ENCODE measurements around the gene EYS.
"Not testable (repeated sequence)": the region's sequence is repeated elsewhere in the genome, so short reads cannot be mapped to it uniquely, and the experiment has no call there.

EYS gene

DNA sequence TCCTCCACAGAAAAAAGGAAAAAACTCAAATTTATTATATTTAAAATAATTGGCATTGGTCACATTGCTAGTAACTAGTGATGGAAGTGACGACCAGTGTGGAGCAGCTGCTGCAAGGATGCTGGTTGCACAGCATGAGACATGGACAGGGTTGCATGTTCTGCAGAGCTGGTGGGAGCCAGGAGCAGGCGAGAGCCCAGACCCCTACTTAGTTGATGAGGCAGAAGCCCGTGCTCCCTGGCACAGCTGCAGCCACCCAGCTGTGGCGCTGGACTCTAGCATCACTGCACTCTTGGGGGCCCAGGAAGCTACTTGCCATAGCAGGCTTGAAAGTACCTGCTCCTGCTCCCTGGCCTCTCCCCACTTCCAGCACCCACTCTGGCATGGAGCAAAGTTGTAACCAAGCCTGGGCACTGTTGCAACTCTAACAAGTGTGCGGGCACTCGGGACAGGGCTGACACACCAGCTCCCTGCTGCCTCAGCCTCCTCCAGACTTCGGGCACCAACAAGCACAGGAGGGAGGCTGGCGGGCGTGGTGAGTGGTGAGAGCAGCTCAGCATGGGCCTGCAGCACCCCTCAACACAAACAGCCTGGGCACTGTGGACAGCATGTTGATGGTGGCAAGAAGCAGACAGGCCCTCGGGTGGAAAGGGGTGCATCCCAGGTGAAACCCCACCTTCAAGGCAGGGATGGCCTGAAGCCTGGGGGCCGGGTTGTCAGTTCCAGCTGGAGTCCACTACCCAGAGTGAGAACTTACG lies 69.6 kb downstream of the EYS start:
- peaks cover 6% of the 10 kb centered on the region for H3K27me3 ChIP-seq (ENCODE audit: insufficient read depth, poor library complexity, severe bottlenecking)
- DNase-seq (ENCODE audit: low spot score) = no peak
- no peak overlapping the region for H3K4me3 ChIP-seq (ENCODE audit: severe bottlenecking)
- H3K27ac ChIP-seq (ENCODE audit: poor library complexity, severe bottlenecking) = no peak overlapping the region
- TF ChIP-seq CTCF (IDR thresholded peaks at IDR 0.05; ENCODE audit: poor library complexity, severe bottlenecking) = no peak
- H3K36me3 ChIP-seq (ENCODE audit: low read depth) = no peaks in the 10 kb centered on the region
- no peak for ATAC-seq (ENCODE audit: low read depth)
- no peaks in the 10 kb centered on the region for H3K9me3 ChIP-seq (ENCODE audit: severe bottlenecking)
- H3K4me1 ChIP-seq (ENCODE audit: insufficient read depth, poor library complexity, severe bottlenecking) = no peaks in the 10 kb centered on the region

DNA sequence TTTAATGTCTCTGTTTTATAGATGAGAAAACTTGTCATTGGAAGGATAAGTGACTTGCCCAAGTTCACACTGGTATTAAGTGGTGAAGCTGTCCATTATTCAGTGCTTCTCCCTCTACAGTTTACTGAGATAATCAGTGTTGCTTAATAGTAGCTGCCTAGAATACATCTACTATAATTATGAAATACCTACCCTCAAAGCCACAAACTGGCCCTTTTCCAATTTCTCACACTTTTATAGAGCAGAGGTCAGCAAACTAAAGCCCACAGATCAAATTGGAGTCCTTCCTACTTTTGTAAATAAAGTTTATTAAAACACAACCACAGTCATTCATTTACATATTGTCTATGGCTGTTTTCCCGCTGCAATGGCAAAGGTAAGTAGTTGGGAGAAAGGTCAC lies 73.5 kb downstream of the EYS start:
- no peak overlapping the region for H3K27ac ChIP-seq (ENCODE audit: poor library complexity, severe bottlenecking)
- no peak for ATAC-seq (ENCODE audit: low read depth)
- H3K4me1 ChIP-seq (ENCODE audit: insufficient read depth, poor library complexity, severe bottlenecking) = no peaks in the 10 kb centered on the region
- no peaks in the 10 kb centered on the region for H3K9me3 ChIP-seq (ENCODE audit: severe bottlenecking)
- H3K27me3 ChIP-seq (ENCODE audit: insufficient read depth, poor library complexity, severe bottlenecking) = no peaks in the 10 kb centered on the region
- TF ChIP-seq CTCF (IDR thresholded peaks at IDR 0.05; ENCODE audit: poor library complexity, severe bottlenecking) = no peak
- DNase-seq (ENCODE audit: low spot score) = no peak
- H3K36me3 ChIP-seq (ENCODE audit: low read depth) = no peaks in the 10 kb centered on the region
- no peak overlapping the region for H3K4me3 ChIP-seq (ENCODE audit: severe bottlenecking)

DNA sequence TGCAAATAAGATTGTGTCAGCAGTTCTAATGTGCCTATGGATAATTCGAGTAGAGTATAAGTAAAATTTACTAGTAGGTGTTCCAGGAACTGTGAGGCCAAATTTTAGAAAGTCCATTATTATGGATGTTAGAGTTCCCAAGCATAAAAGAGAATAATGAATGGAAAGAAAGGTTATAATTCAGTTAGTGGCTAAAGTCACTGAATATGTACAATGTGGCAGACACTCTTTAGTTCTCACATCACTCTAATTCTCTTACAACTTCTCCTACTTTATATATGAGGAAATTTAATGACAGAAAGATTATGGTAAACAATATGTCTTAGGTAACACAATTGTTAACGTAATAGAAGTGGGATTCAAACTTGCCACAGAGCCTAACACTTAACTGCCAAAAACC lies 75.3 kb downstream of the EYS start:
- no peak for ATAC-seq (ENCODE audit: low read depth)

DNA sequence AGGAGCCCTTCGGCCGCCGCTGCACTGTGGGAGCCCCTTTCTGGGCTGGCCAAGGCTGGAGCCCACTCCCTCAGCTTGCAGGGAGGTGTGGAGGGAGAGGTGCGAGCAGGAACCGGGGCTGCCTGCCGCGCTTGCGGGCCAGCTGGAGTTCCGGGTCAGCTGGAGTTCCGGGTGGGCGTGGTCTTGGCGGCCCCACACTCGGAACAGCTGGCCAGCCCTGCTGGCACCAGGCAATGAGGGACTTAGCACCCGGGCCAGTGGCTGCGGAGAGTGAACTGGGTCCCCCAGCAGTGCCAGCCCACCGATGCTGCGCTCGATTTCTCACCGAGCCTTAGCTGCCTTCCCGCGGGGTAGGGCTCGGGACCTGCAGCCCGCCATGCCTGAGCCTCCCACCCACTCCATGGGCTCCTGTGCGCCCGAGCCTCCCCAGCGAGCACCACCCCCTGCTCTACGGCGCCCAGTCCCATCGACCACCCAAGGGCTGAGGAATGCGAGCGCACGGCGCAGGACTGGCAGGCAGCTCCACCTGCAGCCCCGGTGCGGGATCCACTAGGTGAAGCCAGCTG lies 79.5 kb downstream of the EYS start:
- not testable (repeated sequence) for ATAC-seq (ENCODE audit: low read depth); H3K4me1 ChIP-seq (ENCODE audit: insufficient read depth, poor library complexity, severe bottlenecking); H3K9me3 ChIP-seq (ENCODE audit: severe bottlenecking); DNase-seq (ENCODE audit: low spot score); H3K4me3 ChIP-seq (ENCODE audit: severe bottlenecking); H3K27ac ChIP-seq (ENCODE audit: poor library complexity, severe bottlenecking); H3K36me3 ChIP-seq (ENCODE audit: low read depth); H3K27me3 ChIP-seq (ENCODE audit: insufficient read depth, poor library complexity, severe bottlenecking)

More for the DNA sequence above, 75.3 kb downstream of the EYS start:
- DNase-seq (ENCODE audit: low spot score) = no peak
- Histone ChIP-seq H3K27ac (ENCODE audit: poor library complexity, severe bottlenecking) (no peak overlapping the region), H3K36me3 (ENCODE audit: low read depth) (no peaks in the 10 kb centered on the region), H3K4me1 (ENCODE audit: insufficient read depth, poor library complexity, severe bottlenecking) (no peaks in the 10 kb centered on the region), H3K9me3 (ENCODE audit: severe bottlenecking) (no peaks in the 10 kb centered on the region), H3K4me3 (ENCODE audit: severe bottlenecking) (no peak overlapping the region), H3K27me3 (ENCODE audit: insufficient read depth, poor library complexity, severe bottlenecking) (no peaks in the 10 kb centered on the region)
- TF ChIP-seq CTCF (IDR thresholded peaks at IDR 0.05; ENCODE audit: poor library complexity, severe bottlenecking) = no peak

DNA sequence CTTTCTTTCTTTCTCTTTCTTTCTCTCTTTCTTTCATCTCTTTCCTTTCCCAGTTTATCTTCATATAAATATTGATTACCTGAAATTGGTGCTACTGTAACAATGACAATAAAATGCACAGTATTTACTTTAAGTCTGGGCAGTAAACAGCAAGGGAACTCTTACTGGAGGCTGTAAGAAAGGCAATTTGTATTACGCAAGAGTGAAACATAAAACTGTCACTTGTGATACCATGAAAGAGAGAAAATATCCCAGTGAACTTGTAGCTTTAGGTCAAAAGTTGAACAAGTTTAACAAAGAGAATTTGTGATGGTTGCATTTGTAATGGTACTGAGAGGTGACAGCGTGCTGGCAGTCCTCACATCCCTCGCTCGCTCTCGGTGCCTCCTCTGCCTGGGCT lies 80.0 kb downstream of the EYS start:
- H3K4me1 ChIP-seq (ENCODE audit: insufficient read depth, poor library complexity, severe bottlenecking) = no peaks in the 10 kb centered on the region
- no peaks in the 10 kb centered on the region for H3K27me3 ChIP-seq (ENCODE audit: insufficient read depth, poor library complexity, severe bottlenecking)
- no peak for TF ChIP-seq CTCF (IDR thresholded peaks at IDR 0.05; ENCODE audit: poor library complexity, severe bottlenecking)
- H3K36me3 ChIP-seq (ENCODE audit: low read depth) = no peaks in the 10 kb centered on the region
- DNase-seq (ENCODE audit: low spot score) (no peak), ATAC-seq (ENCODE audit: low read depth) (no peak)
- H3K27ac ChIP-seq (ENCODE audit: poor library complexity, severe bottlenecking) = no peak overlapping the region
- no peaks in the 10 kb centered on the region for H3K9me3 ChIP-seq (ENCODE audit: severe bottlenecking)
- H3K4me3 ChIP-seq (ENCODE audit: severe bottlenecking) = no peak overlapping the region

All from RWPE2 (cell line).